Astrocyte of the cerebellum (primary cell): ENCODE measurements around the gene WNT8A.
A peak's percentile ranks its signal among the peaks of the same experiment; 100 is the strongest.
"Not testable (repeated sequence)": the region's sequence is repeated elsewhere in the genome, so short reads cannot be mapped to it uniquely, and the experiment has no call there.

Experiments used
- DNase-seq: peaks from one replicate; pipeline ENCODE4 v3.0.0-alpha.2; 2011; ENCODE audit warnings: low read depth
- H3K4me3 ChIP-seq: 2 replicates; pipeline ENCODE4 v1.5.1; 2011; ENCODE audit warnings: mild to moderate bottlenecking, low read depth, low read length, moderate library complexity
- CTCF ChIP-seq: IDR thresholded peaks from 2 replicates; pipeline ENCODE4 v1.5.1; 2012; ENCODE audit warnings: low read length, low read depth, moderate library complexity, mild to moderate bottlenecking; ENCODE audit errors: missing control alignments
- in situ Hi-C: cut with HindIII; loops from 2 replicates; pipeline ENCODE4 v1.10.0; 2017; ENCODE audit warnings: low sequenced_read_pairs

WNT8A gene

DNA sequence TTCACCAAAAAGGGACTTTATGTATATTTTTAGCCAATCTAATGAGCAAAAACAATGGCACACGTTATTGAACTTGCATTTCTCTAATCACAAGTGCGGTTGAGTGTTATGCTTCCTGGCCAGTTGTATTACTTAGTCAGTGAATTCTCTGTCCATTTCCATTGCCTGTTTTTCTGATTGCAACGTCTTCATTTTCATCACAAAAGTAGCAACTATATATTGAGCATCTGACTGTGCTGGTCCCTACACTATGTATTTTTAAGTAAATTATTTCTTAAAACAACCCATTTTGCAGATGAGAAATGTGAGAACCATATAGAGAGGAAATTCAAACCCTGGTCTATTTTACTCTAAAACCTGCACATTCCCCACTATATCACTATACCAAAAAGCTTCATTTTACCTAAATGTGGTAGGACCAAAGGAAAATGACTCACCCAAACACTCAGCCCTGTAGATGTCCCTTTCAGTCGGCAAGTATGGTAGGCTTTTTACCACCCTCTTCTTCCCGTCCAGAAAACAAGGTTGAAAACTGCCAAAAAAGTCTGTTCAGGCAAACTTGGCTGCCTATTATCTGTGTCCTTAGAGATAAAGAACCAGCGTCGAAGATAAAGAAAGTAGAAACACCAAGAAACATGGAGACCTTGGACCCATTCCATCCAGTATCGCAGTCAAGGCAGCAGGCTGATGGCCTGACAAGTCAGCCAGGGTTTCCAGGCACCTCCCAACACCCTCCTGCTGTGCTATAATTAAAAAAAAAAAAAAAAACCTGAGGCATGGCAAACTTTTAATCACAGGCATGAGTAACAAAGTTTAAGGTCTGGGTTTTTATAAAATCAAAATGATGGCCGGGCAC is 32.2 kb upstream of the WNT8A start:
- no peak for TF ChIP-seq CTCF
- in situ Hi-C loops: no loop called here
- no peak overlapping the region for H3K4me3 ChIP-seq
- DNase-seq: no peak

DNA sequence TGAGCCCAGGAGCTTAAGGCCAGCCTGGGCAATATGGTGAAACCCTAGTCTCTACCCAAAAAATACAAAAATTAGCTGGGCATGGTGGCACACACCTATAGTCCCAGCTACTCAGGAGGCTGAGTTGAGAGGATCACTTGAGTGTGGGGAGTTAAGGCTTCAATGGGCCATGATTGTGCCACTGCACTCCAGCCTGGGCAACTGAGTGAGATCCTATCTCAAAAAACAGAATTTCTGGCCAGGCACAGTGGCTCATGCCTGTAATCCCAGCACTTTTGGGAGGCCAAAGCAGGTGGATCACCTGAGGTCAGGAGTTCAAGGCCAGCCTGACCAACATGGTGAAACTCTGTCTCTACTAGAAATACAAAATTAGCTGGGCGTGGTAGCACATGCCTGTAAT is 31.1 kb upstream of the WNT8A start:
- H3K4me3 ChIP-seq, DNase-seq, in situ Hi-C loops: not testable (repeated sequence)

DNA sequence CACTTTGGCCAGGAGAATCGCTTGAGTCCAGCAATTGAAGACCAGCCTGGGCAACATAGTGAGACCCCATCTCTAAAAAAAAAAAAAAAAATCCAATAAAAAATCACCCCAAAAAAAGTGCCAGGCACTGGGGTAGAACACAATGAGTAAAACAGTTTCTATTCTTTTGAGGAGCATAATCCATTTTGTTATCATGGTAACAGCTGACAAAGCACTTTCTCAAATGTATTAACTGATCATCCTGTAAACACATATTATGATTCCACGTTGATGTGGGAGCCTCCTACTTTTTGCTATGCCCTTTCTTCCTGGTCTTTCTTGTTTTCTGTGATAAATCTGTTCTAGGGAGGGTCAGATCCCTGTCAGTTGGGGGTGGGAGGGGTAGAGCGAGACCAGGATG is 30.3 kb upstream of the WNT8A start:
- in situ Hi-C loops: no loop called here
- H3K4me3 ChIP-seq: no peak overlapping the region
- no peak for DNase-seq
- TF ChIP-seq CTCF: no peak

DNA sequence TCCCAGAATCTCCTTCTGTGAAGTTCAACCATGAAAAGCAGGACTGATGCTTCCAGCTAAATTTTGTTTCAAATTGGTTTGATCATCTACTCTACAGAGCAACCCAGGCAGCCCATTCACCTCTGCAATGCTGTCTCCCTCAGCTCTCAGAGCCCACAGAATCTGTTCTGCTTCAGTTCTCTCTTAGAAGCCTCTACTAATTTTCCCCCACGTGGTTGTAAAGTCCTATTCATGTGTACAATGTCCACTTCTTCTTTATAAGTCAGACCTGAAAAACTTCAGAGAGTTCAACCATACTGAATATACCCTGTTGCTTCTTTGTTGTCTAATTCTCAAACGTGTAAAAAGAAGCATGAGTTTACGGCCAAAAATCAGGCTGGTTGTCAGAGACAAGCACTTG is 29.6 kb upstream of the WNT8A start:
- H3K4me3 ChIP-seq: no peak overlapping the region
- in situ Hi-C loops: no loop called here
- DNase-seq: no peak
- no peak for TF ChIP-seq CTCF

- TF ChIP-seq CTCF: no peak
Observed at GRCh38 chr5:138054847-138055558, 28.8 kb upstream of the WNT8A start.

GRCh38 chr5:138064526-138064925 is 19.3 kb upstream of the WNT8A start:
- no peak for TF ChIP-seq CTCF
- no peak for DNase-seq
- no peak overlapping the region for H3K4me3 ChIP-seq
- in situ Hi-C loops: no loop called here

More at GRCh38 chr5:138054847-138055558, 28.8 kb upstream of the WNT8A start:
- in situ Hi-C loops: no loop called here
- no peak for DNase-seq
- H3K4me3 ChIP-seq: no peak overlapping the region

DNA sequence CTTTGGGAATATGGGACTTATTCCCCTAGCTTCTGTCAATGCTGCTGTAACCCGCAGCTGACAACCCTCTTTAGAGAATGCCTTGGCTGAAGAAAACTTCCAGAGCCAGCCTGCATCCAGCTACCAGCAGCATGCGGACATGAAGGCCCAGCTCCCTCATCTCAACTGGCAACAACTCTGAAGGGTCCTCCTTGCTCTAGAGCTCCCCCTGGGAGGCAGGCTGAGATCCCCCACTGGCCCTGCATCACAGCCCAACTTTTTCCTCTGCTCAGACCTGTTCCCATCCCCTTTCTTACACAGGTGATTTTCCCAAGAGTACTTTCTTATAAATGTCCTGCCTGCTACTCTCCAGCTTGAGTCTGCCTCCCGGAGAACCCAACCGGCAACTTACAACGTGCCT is 18.7 kb upstream of the WNT8A start:
- H3K4me3 ChIP-seq: no peak overlapping the region
- no peak for DNase-seq
- peak; percentile 39 for TF ChIP-seq CTCF
- in situ Hi-C loops: no loop called here
